NCI-H774 (cell line): ENCODE results near the gene CAPS2.

Experiments used
- DNase-seq: peaks from one replicate; lab custom pipeline; 2025; lab: John Stamatoyannopoulos, UW

CAPS2 gene

DNA sequence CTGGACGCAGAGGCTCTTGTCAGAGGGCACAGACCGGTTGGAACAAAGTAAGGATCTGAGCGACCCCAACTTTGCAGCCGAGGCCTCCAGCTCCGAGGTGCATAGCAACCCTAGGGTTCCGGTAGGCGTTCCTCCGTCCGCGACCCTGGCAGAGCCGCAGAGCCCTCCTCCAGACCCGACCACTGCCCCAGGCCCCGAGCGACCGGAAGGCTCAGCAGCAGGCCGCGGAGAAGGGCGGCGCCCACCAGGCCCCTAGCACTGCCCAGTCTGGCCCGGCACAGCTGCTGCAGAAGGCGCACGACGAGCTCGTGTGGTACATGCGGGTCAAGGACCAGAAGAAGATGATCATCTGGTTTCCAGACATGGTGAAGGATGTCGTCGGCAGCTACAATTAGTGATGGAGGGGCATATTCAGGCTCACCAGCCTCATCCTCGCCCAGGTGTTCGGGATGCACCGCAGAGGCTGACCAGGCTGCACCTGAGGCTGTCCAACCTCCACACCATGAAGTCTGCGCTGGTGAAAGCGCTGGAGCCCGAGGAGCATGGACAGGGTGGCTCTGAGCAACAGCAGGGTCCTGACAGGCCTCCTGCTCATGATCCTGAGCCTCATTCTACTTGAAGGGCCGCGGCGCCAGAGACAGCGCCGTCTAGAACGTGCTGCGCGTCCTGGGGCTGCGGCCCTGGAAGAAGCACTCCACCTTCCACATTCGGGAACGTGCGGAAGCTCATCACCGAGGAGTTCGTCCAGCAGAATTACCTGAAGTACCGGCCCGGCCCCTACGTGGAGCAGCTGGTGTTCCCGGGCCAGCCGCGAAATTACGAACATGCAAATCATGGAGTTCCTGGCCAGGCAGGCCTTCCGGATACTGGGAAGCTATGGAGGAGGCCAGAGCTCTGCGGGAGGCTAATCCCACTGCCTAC, 24.5 kb downstream of the CAPS2 start:
- DNase-seq, result no peak

GRCh38 chr12:75302781-75303180, 27.3 kb downstream of the CAPS2 start:
- no peak for DNase-seq

GRCh38 chr12:75302225-75302624, 27.9 kb downstream of the CAPS2 start:
- DNase-seq, result no peak

GRCh38 chr12:75294797-75295196, 35.3 kb downstream of the CAPS2 start:
- DNase-seq, result no peak

DNA sequence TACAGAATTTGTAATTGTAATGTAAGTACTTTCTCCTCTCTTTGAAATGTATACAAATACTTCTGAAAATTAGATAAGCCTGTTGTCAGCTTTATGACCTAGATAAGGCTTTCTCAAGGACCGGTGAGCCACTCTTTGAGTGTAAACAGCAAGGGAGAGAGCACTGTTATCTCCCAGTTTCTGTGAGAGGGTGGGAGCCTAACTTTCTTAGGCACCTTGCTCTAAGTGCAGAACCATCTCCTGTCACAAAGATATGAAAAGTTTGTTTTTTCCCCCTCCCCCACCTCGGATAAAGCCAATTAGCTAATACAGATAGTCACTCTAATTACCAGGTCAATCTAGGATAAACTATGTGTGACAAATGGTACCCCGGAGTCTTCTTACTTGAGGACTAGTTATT, 35.8 kb downstream of the CAPS2 start:
- no peak for DNase-seq

DNA sequence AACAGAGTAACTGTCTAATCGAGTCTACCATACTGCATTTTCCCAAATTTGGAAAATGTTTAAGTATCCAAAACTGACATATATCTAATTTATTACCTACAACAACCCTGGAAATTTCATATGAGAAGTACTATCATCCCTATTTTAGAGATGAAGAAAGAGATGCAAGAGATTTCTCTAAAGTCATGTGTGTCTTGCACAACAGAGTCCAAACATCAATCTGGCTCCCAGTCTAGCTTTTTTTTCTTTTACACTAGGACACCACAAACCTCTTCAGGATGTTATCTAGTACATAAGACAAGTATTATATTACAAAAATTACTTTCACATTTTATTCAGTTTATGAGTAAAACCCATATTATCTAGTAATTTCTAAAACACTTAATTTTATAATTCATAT, 39.1 kb downstream of the CAPS2 start:
- no peak for DNase-seq

DNA sequence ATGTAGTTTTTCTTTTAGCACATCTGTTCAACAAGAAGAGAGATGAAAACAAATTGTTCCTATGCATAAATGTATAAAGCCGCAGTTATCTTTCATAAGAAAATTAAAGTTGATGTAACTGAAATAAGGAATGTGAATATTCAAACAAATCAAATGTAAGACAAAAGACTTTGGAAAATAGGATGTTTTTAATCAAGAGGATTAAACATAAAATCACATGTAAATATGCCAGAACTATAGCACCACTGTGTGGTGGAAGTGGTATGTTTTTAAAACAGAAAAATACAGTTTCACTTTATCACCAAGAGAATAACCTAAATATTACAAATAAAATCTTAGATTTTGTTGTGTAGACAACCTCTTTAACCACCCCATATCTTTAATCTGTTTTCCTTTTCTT, 40.4 kb downstream of the CAPS2 start:
- no peak for DNase-seq

DNA sequence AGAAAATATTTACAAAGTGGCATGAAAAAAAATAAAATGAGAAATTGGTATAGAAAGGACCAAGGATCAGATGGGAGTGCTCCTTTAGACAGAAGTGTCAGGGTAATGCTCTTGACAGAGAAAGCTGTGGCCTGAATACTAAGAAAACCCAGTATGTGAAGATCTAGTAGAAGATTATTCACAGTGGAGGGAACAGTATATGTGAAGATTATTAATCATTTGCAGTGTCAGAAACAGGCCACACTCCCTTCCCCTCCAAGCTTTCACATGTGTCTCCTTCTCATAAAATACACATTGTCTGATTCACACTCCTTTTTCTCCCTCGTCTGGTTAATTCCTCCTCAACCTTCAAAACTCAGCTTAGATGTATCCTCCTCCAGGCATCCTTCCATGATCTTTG, 41.3 kb downstream of the CAPS2 start:
- DNase-seq, result no peak

DNA sequence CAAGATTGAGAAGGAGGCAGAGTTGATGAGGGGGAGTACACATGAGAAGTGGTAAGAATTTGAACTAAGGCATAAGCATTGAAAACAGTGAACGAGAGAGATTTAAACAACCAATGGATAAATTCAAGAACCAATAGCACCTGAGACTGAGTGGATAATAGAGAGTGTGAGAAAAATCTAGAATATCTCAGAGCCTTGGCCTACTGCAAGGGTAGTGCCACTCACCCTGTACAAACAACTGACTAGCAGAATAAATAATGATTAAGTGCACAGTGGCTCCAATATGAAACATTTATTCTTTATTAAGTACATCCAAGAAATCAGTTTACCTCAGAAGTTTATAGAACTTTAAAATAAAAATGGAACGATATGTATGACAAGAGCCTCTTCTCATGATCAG, 54.4 kb downstream of the CAPS2 start:
- DNase-seq, result no peak

DNA sequence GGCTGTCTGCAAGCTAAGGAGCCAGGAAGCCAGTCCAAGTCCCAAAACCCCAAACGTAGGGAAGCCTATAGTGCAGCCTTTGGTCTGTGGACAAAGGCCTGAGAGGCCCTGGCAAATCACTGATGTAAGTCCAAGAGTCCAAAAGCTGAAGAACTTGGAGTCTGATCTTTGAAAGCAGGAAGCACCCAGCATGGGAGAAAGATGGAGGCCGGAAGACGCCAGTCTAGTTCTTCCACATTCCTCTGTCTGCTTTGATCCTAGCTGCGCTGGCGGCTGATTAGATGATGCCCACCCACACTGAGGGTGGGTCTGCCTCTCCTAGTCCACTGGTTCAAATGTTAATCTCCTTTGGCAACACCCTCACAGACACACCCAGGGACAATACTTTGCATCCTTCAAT, 58.5 kb downstream of the CAPS2 start:
- DNase-seq, result no peak

GRCh38 chr12:75270157-75270556, 60.0 kb downstream of the CAPS2 start:
- no peak for DNase-seq

GRCh38 chr12:75269209-75269608, 60.9 kb downstream of the CAPS2 start:
- no peak for DNase-seq

GRCh38 chr12:75260316-75260715, 69.8 kb downstream of the CAPS2 start:
- DNase-seq, result no peak

DNA sequence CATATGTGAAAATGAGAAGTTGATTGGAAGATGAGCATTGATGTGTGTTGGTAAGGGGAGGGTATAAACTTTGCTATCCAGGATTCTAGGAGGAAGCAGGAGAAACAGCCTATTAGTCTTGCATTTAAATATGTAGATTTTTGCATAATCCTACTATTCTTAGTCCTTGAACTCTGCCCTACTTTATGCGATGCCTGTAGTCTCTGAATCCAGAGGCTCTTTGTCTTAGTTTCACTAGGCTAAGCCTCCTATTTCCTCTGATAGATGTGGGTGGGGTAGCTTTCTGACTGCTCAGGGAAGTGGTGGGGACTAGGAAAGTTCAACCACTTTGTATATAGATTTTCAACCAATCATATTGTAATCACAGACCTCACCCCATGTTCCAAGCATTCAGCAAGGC, 71.0 kb downstream of the CAPS2 start:
- DNase-seq, result no peak

GRCh38 chr12:75257510-75257909, 72.6 kb downstream of the CAPS2 start:
- no peak for DNase-seq

- DNase-seq, result no peak
Observed at GRCh38 chr12:75245108-75245507, 85.0 kb downstream of the CAPS2 start.

GRCh38 chr12:75239987-75240386, 90.1 kb downstream of the CAPS2 start:
- DNase-seq, result no peak

GRCh38 chr12:75236206-75236605, 93.9 kb downstream of the CAPS2 start:
- no peak for DNase-seq

DNA sequence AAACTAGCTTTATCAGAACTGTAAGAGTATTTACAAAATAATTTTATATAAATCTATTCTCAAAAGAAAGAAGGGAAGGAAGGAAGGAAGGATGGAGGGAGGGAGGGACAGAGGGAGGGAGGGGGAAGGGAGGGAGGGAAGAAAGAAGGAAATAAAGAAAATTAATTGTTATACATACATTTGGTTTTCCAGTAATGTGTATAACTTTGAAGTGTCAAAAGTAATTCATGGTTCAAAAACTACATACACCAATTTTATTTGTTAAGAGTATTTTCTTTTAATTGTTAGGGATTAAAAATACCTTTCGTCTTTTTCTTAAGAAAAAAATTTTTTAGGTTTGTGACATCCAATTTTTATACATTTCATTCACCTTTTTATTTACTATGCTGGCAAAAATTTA, 103.0 kb downstream of the CAPS2 start:
- DNase-seq, result no peak
